Activated T-helper 2 cell treated with anti-CD3 and anti-CD28 coated beads, Interferon-gamma antibody, Interleukin-2, Interleukin-4, amounts not matched to agents 10 μg/mL and 5 μg/mL and 100 μg/mL, durations not matched to agents 14 hours and 24 hours and 36 hours (primary cell): ENCODE results near the gene STUM. TPM values are rescaled to one million over a fixed set of nuclear protein-coding genes. Genes with fewer than 3 reads are reported as not detected.
"Not testable (repeated sequence)": the region's sequence is repeated elsewhere in the genome, so short reads cannot be mapped to it uniquely, and the experiment has no call there.

Source experiments
- DNase-seq: peaks from one replicate; pipeline ENCODE4 v3.0.0; 2021; ENCODE audit warnings: low spot score
- H3K27ac Mint-ChIP-seq: one replicate; pipeline ENCODE4 v1.8.0; 2021; ENCODE audit warnings: mixed read lengths
- H3K27me3 Mint-ChIP-seq: one replicate; pipeline ENCODE4 v1.8.0; 2021; ENCODE audit warnings: low read depth, mixed read lengths
- H3K36me3 Mint-ChIP-seq: one replicate; pipeline ENCODE4 v1.8.0; 2021; ENCODE audit warnings: low read depth, mixed read lengths
- H3K4me1 Mint-ChIP-seq: one replicate; pipeline ENCODE4 v1.8.0; 2021; ENCODE audit warnings: low read depth, mixed read lengths
- H3K4me3 Mint-ChIP-seq: one replicate; pipeline ENCODE4 v1.8.0; 2021; ENCODE audit warnings: low read depth, mild to moderate bottlenecking, moderate library complexity, mixed read lengths
- H3K9me3 Mint-ChIP-seq: one replicate; pipeline ENCODE4 v1.8.0; 2021; ENCODE audit warnings: mixed read lengths
- intact Hi-C: fragments of 100-400 bp; cut with micrococcal nuclease; formaldehyde crosslinking; loops from one replicate; pipeline ENCODE4 v1.15.1; 2023
- total RNA-seq: library from RNA; stranded (reverse); gene quantifications from 2 replicates; pipeline ENCODE4 v1.2.3, GENCODE V29; 2022

STUM gene
- total RNA-seq: not detected in 2 replicates

GRCh38 chr1:226548256-226549093 lies at the start of gene STUM:
TSS of gene STUM (plus strand) at chr1:226548764. CDS start at chr1:226548905, 141 bp downstream.
- H3K4me1 Mint-ChIP-seq: peaks cover 10% of the 10 kb centered on the region
- intact Hi-C loops: loop anchor here (5.0 kb wide), 1 partner anchor 279 kb away; no protein-coding TSS in a partner anchor
- H3K27ac Mint-ChIP-seq: no peak within 1 kb of the TSS
- DNase-seq: no peak
- no peak within 1 kb of the TSS for H3K4me3 Mint-ChIP-seq
- no peaks in the 10 kb centered on the region for H3K9me3 Mint-ChIP-seq
- no peaks in the 10 kb centered on the region for H3K36me3 Mint-ChIP-seq
- H3K27me3 Mint-ChIP-seq: peaks cover 73% of the 10 kb centered on the region

DNA sequence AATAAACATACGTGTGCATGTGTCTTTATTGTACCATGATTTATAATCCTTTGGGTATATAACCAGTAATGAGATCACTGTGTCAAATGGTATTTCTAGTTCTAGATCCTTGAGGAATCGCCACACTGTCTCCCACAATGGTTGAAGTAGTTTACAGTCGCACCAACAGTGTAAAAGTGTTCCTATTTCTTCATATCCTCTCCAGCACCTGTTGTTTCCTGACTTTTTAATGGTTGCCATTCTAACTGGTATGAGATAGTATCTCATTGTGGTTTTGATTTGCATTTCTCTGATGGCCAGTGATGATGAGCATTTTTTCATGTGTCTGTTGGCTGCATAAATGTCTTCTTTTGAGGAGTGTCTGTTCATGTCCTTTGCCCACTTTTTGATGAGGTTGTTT lies 48.9 kb upstream of the STUM start:
- H3K27me3 Mint-ChIP-seq: peaks cover 29% of the 10 kb centered on the region
- DNase-seq, H3K4me3 Mint-ChIP-seq, H3K9me3 Mint-ChIP-seq, H3K36me3 Mint-ChIP-seq, H3K27ac Mint-ChIP-seq, intact Hi-C loops, H3K4me1 Mint-ChIP-seq: not testable (repeated sequence)

- Mint-ChIP-seq H3K4me1 (no peaks in the 10 kb centered on the region), H3K9me3 (no peaks in the 10 kb centered on the region), H3K27me3 (peaks cover 36% of the 10 kb centered on the region), H3K4me3 (no peak overlapping the region), H3K27ac (no peak overlapping the region), H3K36me3 (no peaks in the 10 kb centered on the region)
- DNase-seq: no peak
- intact Hi-C loops: no loop called here
These were observed 42.5 kb upstream of the STUM start for GRCh38 chr1:226506021-226506420.

DNA sequence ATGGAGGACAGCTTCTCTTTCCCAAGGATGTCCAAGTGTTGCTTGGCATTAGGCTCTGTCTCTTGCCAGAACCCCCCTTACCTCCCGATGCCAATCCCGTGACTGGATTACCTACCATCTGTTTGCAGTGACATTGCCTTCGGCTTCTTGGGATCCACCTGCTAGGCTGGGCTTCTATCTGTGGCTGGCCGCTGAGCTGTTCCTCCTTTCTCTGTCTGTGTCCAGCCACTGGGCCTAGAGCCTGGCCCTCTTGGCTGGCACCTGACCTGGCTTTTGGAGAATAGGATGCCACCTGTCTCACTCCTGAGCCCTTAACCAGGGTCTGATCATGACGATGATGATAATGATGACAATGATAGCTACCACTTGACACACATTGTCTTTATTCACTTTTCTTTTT lies 41.6 kb upstream of the STUM start:
- Mint-ChIP-seq H3K4me3 (no peak overlapping the region), H3K27me3 (peaks cover 36% of the 10 kb centered on the region), H3K27ac (no peak overlapping the region), H3K4me1 (no peaks in the 10 kb centered on the region), H3K36me3 (no peaks in the 10 kb centered on the region), H3K9me3 (no peaks in the 10 kb centered on the region)
- intact Hi-C loops: no loop called here
- DNase-seq: no peak

DNA sequence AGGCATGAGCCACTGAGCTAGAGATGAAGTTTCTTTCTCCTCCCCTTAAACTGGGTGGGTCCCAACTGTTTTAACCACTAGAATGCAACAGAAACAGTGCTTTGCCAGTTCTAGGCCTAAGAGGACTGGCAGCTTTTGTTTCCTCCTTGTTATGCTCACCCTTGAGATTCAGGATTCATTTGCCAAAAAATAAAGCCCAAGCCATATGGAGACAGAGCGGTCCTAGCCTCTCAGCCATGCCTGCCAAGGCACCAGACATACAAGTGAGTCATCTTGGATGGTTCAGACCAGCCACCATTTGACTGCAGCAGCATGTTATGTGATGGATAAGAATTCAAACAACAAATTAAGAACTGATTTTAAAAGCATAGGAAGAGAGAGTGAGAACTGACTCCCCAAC lies 38.1 kb upstream of the STUM start:
- Mint-ChIP-seq H3K27ac (no peak overlapping the region), H3K9me3 (no peaks in the 10 kb centered on the region), H3K27me3 (peaks cover 17% of the 10 kb centered on the region), H3K4me3 (no peak overlapping the region), H3K4me1 (no peaks in the 10 kb centered on the region), H3K36me3 (no peaks in the 10 kb centered on the region)
- intact Hi-C loops: no loop called here
- no peak for DNase-seq

- H3K27me3 Mint-ChIP-seq: peaks cover 15% of the 10 kb centered on the region
- no peak overlapping the region for H3K27ac Mint-ChIP-seq
- no peak overlapping the region for H3K4me3 Mint-ChIP-seq
- H3K4me1 Mint-ChIP-seq: no peaks in the 10 kb centered on the region
- H3K9me3 Mint-ChIP-seq: no peaks in the 10 kb centered on the region
- no peaks in the 10 kb centered on the region for H3K36me3 Mint-ChIP-seq
- intact Hi-C loops: no loop called here
- DNase-seq: no peak
These were observed 37.3 kb upstream of the STUM start for GRCh38 chr1:226511296-226511695.

GRCh38 chr1:226512076-226512728 lies 36.4 kb upstream of the STUM start:
- Mint-ChIP-seq H3K27ac (no peak overlapping the region), H3K9me3 (no peaks in the 10 kb centered on the region), H3K27me3 (peaks cover 15% of the 10 kb centered on the region), H3K4me3 (no peak overlapping the region), H3K36me3 (no peaks in the 10 kb centered on the region), H3K4me1 (no peaks in the 10 kb centered on the region)
- intact Hi-C loops: no loop called here
- no peak for DNase-seq

DNA sequence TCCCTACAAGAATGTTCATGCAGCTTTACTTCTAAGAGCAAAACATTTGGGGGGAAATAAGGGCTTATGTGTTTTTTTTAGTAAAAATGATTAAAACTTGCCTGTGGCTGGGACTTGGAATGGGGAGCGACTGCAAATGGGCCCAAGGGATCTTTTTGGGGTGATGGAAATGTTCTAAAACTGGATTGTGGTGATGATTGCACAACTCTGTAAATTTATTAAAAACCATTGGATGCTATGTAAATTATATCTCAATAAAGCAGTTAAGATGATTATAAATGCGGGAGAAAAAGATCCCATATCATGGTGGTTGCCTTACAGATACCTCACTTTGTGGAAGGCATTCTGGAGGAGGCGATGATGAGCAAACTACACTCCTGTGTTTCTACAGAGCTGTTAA lies 30.2 kb upstream of the STUM start:
- H3K27ac Mint-ChIP-seq: no peak overlapping the region
- no peaks in the 10 kb centered on the region for H3K4me1 Mint-ChIP-seq
- no peak for DNase-seq
- H3K4me3 Mint-ChIP-seq: no peak overlapping the region
- intact Hi-C loops: no loop called here
- H3K27me3 Mint-ChIP-seq: peaks cover 4% of the 10 kb centered on the region
- no peaks in the 10 kb centered on the region for H3K9me3 Mint-ChIP-seq
- H3K36me3 Mint-ChIP-seq: no peaks in the 10 kb centered on the region

GRCh38 chr1:226519135-226519534 lies 29.4 kb upstream of the STUM start:
- Mint-ChIP-seq H3K27ac (no peak overlapping the region), H3K4me3 (no peak overlapping the region), H3K27me3 (peaks cover 1% of the 10 kb centered on the region), H3K9me3 (no peaks in the 10 kb centered on the region), H3K4me1 (no peaks in the 10 kb centered on the region), H3K36me3 (no peaks in the 10 kb centered on the region)
- intact Hi-C loops: no loop called here
- DNase-seq: no peak

DNA sequence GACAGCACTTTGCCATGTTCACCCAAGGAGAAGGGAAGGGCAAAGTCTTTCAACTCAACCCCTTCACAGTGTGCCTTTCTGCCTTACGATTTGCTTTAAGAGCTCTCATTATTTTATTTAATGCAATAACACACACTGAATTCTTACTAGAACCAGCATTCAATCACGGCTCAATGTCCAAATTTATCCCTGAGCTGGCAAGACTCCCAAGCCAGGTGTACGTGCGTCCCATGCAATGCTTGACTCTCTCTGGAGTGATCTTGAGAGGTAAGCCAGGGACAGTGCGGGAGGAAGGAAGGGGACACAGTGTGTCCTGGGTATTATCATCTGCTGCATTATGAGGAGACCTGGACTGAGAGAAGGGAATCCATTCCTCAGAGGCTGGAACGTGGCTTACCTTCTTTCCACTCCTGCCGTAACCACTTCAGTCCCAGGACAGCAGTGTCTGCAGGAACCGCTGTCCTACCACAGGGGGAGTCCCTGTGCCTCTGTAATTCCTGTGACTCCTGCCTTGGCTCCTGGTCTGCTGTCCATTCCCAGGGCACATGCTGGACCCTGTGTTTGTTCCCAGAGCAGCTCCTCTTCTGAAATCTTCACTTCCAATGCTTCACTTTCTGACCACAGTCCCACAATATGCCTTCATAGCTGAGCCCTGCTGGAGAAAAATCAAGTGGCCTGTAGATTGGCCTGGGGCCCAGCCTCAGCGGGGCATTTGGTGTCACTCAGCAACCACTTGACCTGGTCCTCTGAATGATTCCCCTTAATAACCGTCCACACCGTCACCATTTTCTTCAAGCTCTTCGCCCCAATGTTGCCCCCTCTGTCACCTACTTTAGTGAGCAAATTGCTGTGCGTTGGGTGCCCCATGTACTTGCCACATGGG lies 28.6 kb upstream of the STUM start:
- H3K9me3 Mint-ChIP-seq: no peaks in the 10 kb centered on the region
- no peaks in the 10 kb centered on the region for H3K4me1 Mint-ChIP-seq
- no peak overlapping the region for H3K4me3 Mint-ChIP-seq
- H3K27ac Mint-ChIP-seq: no peak overlapping the region
- no peaks in the 10 kb centered on the region for H3K36me3 Mint-ChIP-seq
- peaks cover 1% of the 10 kb centered on the region for H3K27me3 Mint-ChIP-seq
- intact Hi-C loops: no loop called here
- DNase-seq: no peak

GRCh38 chr1:226520640-226521355 lies 27.8 kb upstream of the STUM start:
- no peaks in the 10 kb centered on the region for H3K9me3 Mint-ChIP-seq
- no peak overlapping the region for H3K4me3 Mint-ChIP-seq
- peaks cover 3% of the 10 kb centered on the region for H3K27me3 Mint-ChIP-seq
- H3K27ac Mint-ChIP-seq: no peak overlapping the region
- H3K4me1 Mint-ChIP-seq: no peaks in the 10 kb centered on the region
- intact Hi-C loops: no loop called here
- no peak for DNase-seq
- no peaks in the 10 kb centered on the region for H3K36me3 Mint-ChIP-seq

DNA sequence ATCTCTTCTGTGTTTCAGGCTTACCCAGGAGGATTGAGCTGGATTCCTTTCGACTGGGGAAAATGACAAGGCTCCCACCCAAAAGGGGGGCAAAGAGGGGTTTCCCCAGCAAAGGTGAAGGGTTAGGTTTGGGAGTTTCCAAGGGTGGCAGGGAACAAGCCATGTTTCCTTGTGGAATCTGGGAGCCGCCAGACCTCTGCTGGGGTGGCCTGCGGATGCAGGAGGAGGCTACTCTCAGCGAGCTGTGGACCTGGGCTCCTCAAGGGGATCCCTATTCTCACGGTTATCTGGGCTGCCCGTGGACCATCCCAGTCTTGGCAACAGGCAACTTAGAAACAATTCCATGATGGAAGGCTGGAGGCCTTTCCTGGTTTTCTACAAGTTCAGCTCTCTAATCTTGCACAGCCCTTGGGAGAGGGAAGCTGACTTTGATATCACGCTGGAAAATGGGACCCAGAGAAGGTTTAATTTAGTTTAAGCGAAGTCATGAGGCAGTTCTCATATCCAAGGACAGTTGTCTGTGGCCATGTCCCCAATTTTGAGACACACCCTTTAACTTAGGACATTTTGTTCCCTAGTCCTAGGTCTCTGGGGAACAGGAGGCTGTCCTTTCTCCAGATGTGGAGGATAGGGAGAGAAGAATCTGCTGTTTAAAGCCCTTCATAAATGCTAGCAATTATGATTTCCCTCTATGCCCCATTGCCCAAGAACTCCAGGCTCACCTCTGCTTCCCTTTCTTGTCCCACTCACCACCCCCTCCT lies 24.7 kb upstream of the STUM start:
- H3K27ac Mint-ChIP-seq: no peak overlapping the region
- H3K27me3 Mint-ChIP-seq: peaks cover 2% of the 10 kb centered on the region
- DNase-seq: no peak
- H3K4me1 Mint-ChIP-seq: no peaks in the 10 kb centered on the region
- H3K9me3 Mint-ChIP-seq: no peaks in the 10 kb centered on the region
- no peak overlapping the region for H3K4me3 Mint-ChIP-seq
- intact Hi-C loops: no loop called here
- no peaks in the 10 kb centered on the region for H3K36me3 Mint-ChIP-seq
